Fibroblast of lung (primary cell): ENCODE measurements around the gene CYP4F11. TPM values are rescaled to one million over a fixed set of nuclear protein-coding genes. Genes with fewer than 3 reads are reported as not detected.

Experiments used
- DNase-seq, 2 donors: peaks; one replicate each; pipeline versions ENCODE4 v3.0.0 to v3.0.0-alpha.2; 2010; ENCODE audit warnings: low read depth in 2 of 2
- H2AFZ ChIP-seq: 2 replicates; pipeline ENCODE4 v1.5.1; 2012; ENCODE audit warnings: low read length, control low read depth, inconsistent platforms
- H3K27ac ChIP-seq: 2 replicates; pipeline ENCODE4 v1.5.1; 2011; ENCODE audit warnings: low read length, control low read depth; ENCODE audit not compliant: insufficient read depth
- H3K27me3 ChIP-seq: 2 replicates; pipeline ENCODE4 v1.5.1; 2011; ENCODE audit warnings: mild to moderate bottlenecking, low read length; ENCODE audit not compliant: control insufficient read depth, insufficient read depth
- H3K36me3 ChIP-seq: 2 replicates; pipeline ENCODE4 v1.5.1; 2011; ENCODE audit warnings: low read length; ENCODE audit not compliant: control insufficient read depth, insufficient read depth
- H3K4me1 ChIP-seq: 2 replicates; pipeline ENCODE4 v1.5.1; 2011; ENCODE audit warnings: low read length; ENCODE audit not compliant: control insufficient read depth, insufficient read depth; ENCODE audit errors: extremely low read depth
- H3K4me2 ChIP-seq: 2 replicates; pipeline ENCODE4 v1.5.1; 2011; ENCODE audit warnings: low read length, control low read depth; ENCODE audit not compliant: insufficient read depth; ENCODE audit errors: extremely low read depth
- H3K4me3 ChIP-seq, 4 experiments: fragments of 200-600 bp in 1 of 4; sonication (generic) in 1 of 4; replicated peaks in 1 of 4; 2 replicates each; pipeline ENCODE4 v1.5.1; 2011 to 2016; ENCODE audit warnings: low read length in 4 of 4, low read depth in 3 of 4, mild to moderate bottlenecking in 3 of 4, control low read depth in 2 of 4, inconsistent platforms in 1 of 4, mixed read lengths in 1 of 4; ENCODE audit not compliant: insufficient read depth in 1 of 4; ENCODE audit errors: control extremely low read depth in 1 of 4
- H3K79me2 ChIP-seq: 2 replicates; pipeline ENCODE4 v1.5.1; 2012; ENCODE audit warnings: mild to moderate bottlenecking, low read length, inconsistent platforms; ENCODE audit not compliant: control insufficient read depth, insufficient read depth
- H3K9ac ChIP-seq: 2 replicates; pipeline ENCODE4 v1.5.1; 2011; ENCODE audit warnings: mild to moderate bottlenecking, low read length, control low read depth; ENCODE audit not compliant: insufficient read depth
- H3K9me3 ChIP-seq: 2 replicates; pipeline ENCODE4 v1.5.1; 2012; ENCODE audit warnings: low read depth, low read length; ENCODE audit not compliant: control insufficient read depth, insufficient read depth
- H4K20me1 ChIP-seq: 2 replicates; pipeline ENCODE4 v1.5.1; 2011; ENCODE audit warnings: low read length; ENCODE audit not compliant: control insufficient read depth, insufficient read depth; ENCODE audit errors: extremely low read depth
- EZH2 ChIP-seq: IDR thresholded peaks from 2 replicates; pipeline ENCODE4 v1.5.1; 2012; ENCODE audit warnings: low read length, control low read depth, mild to moderate bottlenecking; ENCODE audit errors: missing control alignments
- polyA plus RNA-seq, 2 donors: library from polyadenylated mRNA; depleted of rRNA in 1 of 2; stranded (reverse) in 1 of 2; unstranded in 1 of 2; fragments of >200 nt; gene quantifications; 2 replicates each; pipeline ENCODE4 v1.2.1, GENCODE V29; 2011 to 2012; ENCODE audit warnings: missing spikeins in 1 of 2
- total RNA-seq: library from RNA; depleted of rRNA; stranded (reverse); fragments of >200 nt; gene quantifications from 2 replicates; pipeline ENCODE4 v1.2.1, GENCODE V29; 2014
- TF ChIP-seq, protein P1 (sequence below), 2 donors: IDR thresholded peaks in 1 of 2; conservative IDR thresholded peaks in 1 of 2; 1 replicate in 1 of 2; 2 replicates in 1 of 2; pipeline ENCODE4 v1.5.1; 2011 to 2012; ENCODE audit warnings: low read length in 2 of 2, control low read depth in 1 of 2, inconsistent platforms in 1 of 2, low read depth in 1 of 2, mild to moderate bottlenecking in 1 of 2

The CYP4F11 gene
- total and polyA plus RNA-seq, 2 donors (not counting 1 experiment from before 2014, with no cell fraction given) = not detected

DNA sequence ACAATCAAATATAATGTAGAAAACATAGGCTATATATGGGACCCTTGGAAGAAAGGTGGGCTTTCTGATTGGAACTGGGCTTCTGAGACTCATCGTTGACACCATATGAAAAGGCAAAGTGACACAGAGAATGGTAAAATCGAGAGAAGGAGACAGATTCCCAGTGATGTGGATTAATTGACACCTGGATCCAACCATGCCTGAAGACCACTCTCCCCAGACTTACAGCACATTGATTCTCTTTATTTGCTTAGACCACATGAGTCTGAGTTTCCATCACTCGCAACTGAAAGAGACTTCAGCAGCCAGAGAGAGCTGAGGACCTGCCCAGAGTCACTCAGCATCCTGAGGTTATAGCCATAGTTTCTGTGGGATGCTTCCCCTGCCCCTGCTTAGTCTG, 6.0 kb downstream of the CYP4F11 start:
- H3K9ac ChIP-seq = no peak overlapping the region
- no peak overlapping the region for H3K4me3 ChIP-seq
- H3K4me1 ChIP-seq = no peaks in the 10 kb centered on the region
- H3K27ac ChIP-seq = no peak overlapping the region
- TF ChIP-seq, protein P1, sequence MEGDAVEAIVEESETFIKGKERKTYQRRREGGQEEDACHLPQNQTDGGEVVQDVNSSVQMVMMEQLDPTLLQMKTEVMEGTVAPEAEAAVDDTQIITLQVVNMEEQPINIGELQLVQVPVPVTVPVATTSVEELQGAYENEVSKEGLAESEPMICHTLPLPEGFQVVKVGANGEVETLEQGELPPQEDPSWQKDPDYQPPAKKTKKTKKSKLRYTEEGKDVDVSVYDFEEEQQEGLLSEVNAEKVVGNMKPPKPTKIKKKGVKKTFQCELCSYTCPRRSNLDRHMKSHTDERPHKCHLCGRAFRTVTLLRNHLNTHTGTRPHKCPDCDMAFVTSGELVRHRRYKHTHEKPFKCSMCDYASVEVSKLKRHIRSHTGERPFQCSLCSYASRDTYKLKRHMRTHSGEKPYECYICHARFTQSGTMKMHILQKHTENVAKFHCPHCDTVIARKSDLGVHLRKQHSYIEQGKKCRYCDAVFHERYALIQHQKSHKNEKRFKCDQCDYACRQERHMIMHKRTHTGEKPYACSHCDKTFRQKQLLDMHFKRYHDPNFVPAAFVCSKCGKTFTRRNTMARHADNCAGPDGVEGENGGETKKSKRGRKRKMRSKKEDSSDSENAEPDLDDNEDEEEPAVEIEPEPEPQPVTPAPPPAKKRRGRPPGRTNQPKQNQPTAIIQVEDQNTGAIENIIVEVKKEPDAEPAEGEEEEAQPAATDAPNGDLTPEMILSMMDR (conservative IDR thresholded peaks at IDR 0.05 in 1 of 2, IDR thresholded peaks at IDR 0.05 in 1 of 2; ENCODE audit: low read depth in 1 of 2, low read length in 2 of 2) = no peak
- no peak for TF ChIP-seq EZH2
- H2AFZ ChIP-seq = no peak overlapping the region
- no peaks in the 10 kb centered on the region for H4K20me1 ChIP-seq
- DNase-seq = no peak
- no peaks in the 10 kb centered on the region for H3K27me3 ChIP-seq
- H3K4me2 ChIP-seq = no peak overlapping the region
- no peaks in the 10 kb centered on the region for H3K9me3 ChIP-seq
- H3K36me3 ChIP-seq = no peaks in the 10 kb centered on the region
- no peaks in the 10 kb centered on the region for H3K79me2 ChIP-seq

DNA sequence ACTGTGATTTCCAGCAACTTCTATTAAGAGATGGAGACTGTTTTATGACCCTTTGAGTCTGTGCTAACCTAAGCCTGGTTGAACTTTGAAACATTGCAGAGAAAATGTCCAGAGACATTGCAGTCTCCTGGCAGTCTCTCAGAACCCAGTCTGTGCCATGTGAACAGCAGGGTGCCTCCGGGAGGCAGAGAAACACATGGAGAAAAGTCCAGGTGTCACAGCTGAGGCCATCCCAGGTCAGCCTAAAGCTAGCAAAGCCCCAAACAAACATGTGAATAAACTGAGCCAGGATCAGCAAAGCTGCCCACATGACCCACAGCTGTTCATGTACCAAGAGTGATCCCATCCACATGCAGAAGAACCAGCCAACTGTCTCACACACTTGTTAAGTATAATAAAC, 7.8 kb downstream of the CYP4F11 start:
- H4K20me1 ChIP-seq = no peaks in the 10 kb centered on the region

DNA sequence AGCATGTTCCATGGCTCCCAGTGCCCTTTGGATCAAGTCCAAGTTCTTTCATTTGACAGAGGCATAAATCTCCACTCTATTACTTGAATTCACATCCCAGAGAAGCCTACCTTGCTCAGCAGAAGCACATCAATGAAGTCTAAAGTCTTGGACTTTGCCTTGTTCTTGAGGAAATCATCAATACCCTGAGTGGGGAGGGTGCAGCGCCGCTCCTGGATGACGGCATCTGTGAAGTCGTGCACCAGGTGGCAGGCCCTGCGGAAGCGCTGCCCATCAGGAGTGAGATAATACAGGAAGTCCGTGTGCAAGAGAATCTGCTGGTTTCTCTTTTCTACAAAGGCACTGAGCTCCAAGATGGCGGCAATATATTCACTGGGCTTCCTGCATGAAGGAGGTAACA, 10.6 kb downstream of the CYP4F11 start:
- Histone ChIP-seq H3K27me3 (no peaks in the 10 kb centered on the region), H3K9ac (no peak overlapping the region), H3K27ac (no peak overlapping the region), H3K4me3 (no peak overlapping the region), H3K36me3 (no peaks in the 10 kb centered on the region), H3K79me2 (no peaks in the 10 kb centered on the region), H3K9me3 (no peaks in the 10 kb centered on the region), H3K4me1 (no peaks in the 10 kb centered on the region), H3K4me2 (no peak overlapping the region), H4K20me1 (no peaks in the 10 kb centered on the region), H2AFZ (no peak overlapping the region)
- no peak for TF ChIP-seq EZH2
- TF ChIP-seq, protein P1 (conservative IDR thresholded peaks at IDR 0.05 in 1 of 2, IDR thresholded peaks at IDR 0.05 in 1 of 2; ENCODE audit: low read depth in 1 of 2, low read length in 2 of 2) = no peak
- DNase-seq = no peak

More for the DNA sequence above, 7.8 kb downstream of the CYP4F11 start:
- Histone ChIP-seq H3K79me2 (no peaks in the 10 kb centered on the region), H3K9me3 (no peaks in the 10 kb centered on the region), H2AFZ (no peak overlapping the region), H3K4me2 (no peak overlapping the region), H3K4me1 (no peaks in the 10 kb centered on the region), H3K9ac (no peak overlapping the region), H3K27me3 (no peaks in the 10 kb centered on the region), H3K36me3 (no peaks in the 10 kb centered on the region), H3K27ac (no peak overlapping the region), H3K4me3 (no peak overlapping the region)
- no peak for DNase-seq
- TF ChIP-seq, protein P1 (conservative IDR thresholded peaks at IDR 0.05 in 1 of 2, IDR thresholded peaks at IDR 0.05 in 1 of 2; ENCODE audit: low read depth in 1 of 2, low read length in 2 of 2) = no peak
- TF ChIP-seq EZH2 = no peak
